ENCODE results near the gene SRSF1. TPM values are rescaled to one million over a fixed set of nuclear protein-coding genes. Genes with fewer than 3 reads are reported as not detected.

SRSF1 gene
- total RNA-seq, 1 donor from 2014 or later = 92.4 TPM

- Histone ChIP-seq H3K27ac (replicated peaks) (no peak overlapping the region), H3K9me3 (replicated peaks) (no peaks in the 10 kb centered on the region), H3K36me3 (no peaks in the 10 kb centered on the region), H3K4me3 (no peak overlapping the region), H3K4me1 (peaks cover 18% of the 10 kb centered on the region), H3K27me3 (ENCODE audit: low read depth) (peaks cover 26% of the 10 kb centered on the region)
- intact Hi-C loops (cut with micrococcal nuclease) = no loop called here
- DNase-seq = no peak
- TF ChIP-seq CTCF (IDR thresholded peaks at IDR 0.05; ENCODE audit: borderline replicate concordance) = no peak
Measured at GRCh38 chr17:58043221-58044181, 36.5 kb upstream of the SRSF1 start.

GRCh38 chr17:58041161-58041560, 34.1 kb upstream of the SRSF1 start:
- Histone ChIP-seq H3K36me3 (no peaks in the 10 kb centered on the region), H3K27ac (replicated peaks) (no peak overlapping the region), H3K9me3 (replicated peaks) (no peaks in the 10 kb centered on the region), H3K27me3 (ENCODE audit: low read depth) (peaks cover 30% of the 10 kb centered on the region), H3K4me1 (peaks cover 3% of the 10 kb centered on the region), H3K4me3 (no peak overlapping the region)
- intact Hi-C loops (cut with micrococcal nuclease) = no loop called here
- no peak for DNase-seq
- TF ChIP-seq CTCF (IDR thresholded peaks at IDR 0.05; ENCODE audit: borderline replicate concordance) = no peak

- Histone ChIP-seq H3K27me3 (ENCODE audit: low read depth) (peaks cover 34% of the 10 kb centered on the region), H3K4me3 (no peak overlapping the region), H3K27ac (replicated peaks) (no peak overlapping the region), H3K36me3 (no peaks in the 10 kb centered on the region), H3K4me1 (no peaks in the 10 kb centered on the region), H3K9me3 (replicated peaks) (no peaks in the 10 kb centered on the region)
- no peak for DNase-seq
- TF ChIP-seq CTCF (IDR thresholded peaks at IDR 0.05; ENCODE audit: borderline replicate concordance) = no peak
- intact Hi-C loops (cut with micrococcal nuclease) = no loop called here
Measured at GRCh38 chr17:58040386-58040785, 33.3 kb upstream of the SRSF1 start.

- Histone ChIP-seq H3K27me3 (ENCODE audit: low read depth) (peaks cover 34% of the 10 kb centered on the region), H3K4me1 (no peaks in the 10 kb centered on the region), H3K9me3 (replicated peaks) (no peaks in the 10 kb centered on the region), H3K4me3 (no peak overlapping the region), H3K27ac (replicated peaks) (no peak overlapping the region), H3K36me3 (no peaks in the 10 kb centered on the region)
- no peak for TF ChIP-seq CTCF (IDR thresholded peaks at IDR 0.05; ENCODE audit: borderline replicate concordance)
- DNase-seq = no peak
- intact Hi-C loops (cut with micrococcal nuclease) = no loop called here
Measured at GRCh38 chr17:58039975-58040374, 32.9 kb upstream of the SRSF1 start.

GRCh38 chr17:58032691-58033415, 25.8 kb upstream of the SRSF1 start:
- H3K27me3 ChIP-seq (ENCODE audit: low read depth) = peaks cover 24% of the 10 kb centered on the region
- no peak for DNase-seq
- no peaks in the 10 kb centered on the region for H3K9me3 ChIP-seq (replicated peaks)
- H3K36me3 ChIP-seq = no peaks in the 10 kb centered on the region
- intact Hi-C loops (cut with micrococcal nuclease) = no loop called here
- no peak overlapping the region for H3K27ac ChIP-seq (replicated peaks)
- H3K4me1 ChIP-seq = no peaks in the 10 kb centered on the region
- H3K4me3 ChIP-seq = no peak overlapping the region
- TF ChIP-seq CTCF (IDR thresholded peaks at IDR 0.05; ENCODE audit: borderline replicate concordance) = no peak

Data from left ventricle myocardium inferior (tissue), 1 donor.